GM19328 (cell line): ENCODE results near the gene ZBTB20.

Source experiments
- ATAC-seq: cut with Tn5 transposase; IDR thresholded peaks from one replicate; pipeline ENCODE4 v1.9.1; 2021; ENCODE audit warnings: mild to moderate bottlenecking, moderate library complexity; ENCODE audit not compliant: unreplicated experiment

ZBTB20 gene

DNA sequence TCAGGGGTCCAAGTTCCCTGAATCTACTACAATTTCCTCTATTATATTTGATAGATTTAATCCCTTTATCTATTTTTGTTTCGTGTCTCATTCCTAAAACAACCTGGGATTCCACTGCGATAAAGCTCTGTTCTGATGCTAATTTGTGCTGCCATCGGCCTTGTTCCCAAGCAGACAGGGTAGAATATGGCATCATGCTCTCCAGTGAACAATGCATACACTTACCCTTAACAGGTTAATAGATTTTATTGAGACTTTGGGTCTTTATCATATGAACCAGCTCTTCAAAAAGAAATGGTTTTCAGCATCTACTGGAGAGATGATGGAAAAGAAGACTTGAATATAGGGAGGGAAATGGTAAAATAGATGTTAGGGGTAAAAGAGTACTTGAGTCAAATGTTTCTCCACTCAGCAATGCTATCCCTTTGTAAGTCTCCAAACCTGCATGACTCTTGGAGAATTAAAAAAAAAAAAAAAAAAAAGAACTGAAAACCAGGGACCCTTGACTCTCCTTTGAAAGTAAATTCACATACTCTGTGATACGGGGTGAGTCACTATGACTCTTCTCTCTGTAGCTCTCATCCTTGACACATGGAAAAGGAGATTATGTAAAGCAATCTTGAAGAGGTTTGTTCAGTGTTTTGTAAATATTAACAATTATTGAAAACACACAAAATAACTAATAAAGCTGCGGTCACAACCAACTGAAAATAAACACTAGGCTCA lies 268.8 kb downstream of the ZBTB20 start:
- ATAC-seq, result no peak

- no peak for ATAC-seq
Measured at GRCh38 chr3:114877378-114878113, 269.5 kb downstream of the ZBTB20 start.

- no peak for ATAC-seq
Measured at GRCh38 chr3:114874522-114874971, 272.5 kb downstream of the ZBTB20 start.

GRCh38 chr3:114873591-114873990 lies 273.5 kb downstream of the ZBTB20 start:
- no peak for ATAC-seq

DNA sequence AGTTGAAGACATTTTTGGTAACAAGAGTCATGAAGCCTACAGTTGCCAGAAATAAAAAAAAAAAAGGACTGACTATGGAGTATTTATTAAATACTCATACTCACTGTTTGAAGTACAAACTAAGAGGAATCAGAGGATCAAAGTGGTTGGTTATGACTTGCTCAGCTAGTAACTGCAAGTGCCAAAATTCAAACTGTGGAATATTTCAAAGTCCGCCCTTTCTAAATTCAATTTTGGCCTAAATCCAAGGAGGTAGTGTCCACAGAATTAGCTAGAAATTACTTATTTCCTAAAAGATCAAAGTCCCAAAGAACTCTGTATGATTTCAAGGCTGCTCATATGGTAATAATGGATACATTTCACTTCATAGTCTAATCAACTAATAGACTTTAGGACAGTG lies 274.5 kb downstream of the ZBTB20 start:
- ATAC-seq, result no peak

DNA sequence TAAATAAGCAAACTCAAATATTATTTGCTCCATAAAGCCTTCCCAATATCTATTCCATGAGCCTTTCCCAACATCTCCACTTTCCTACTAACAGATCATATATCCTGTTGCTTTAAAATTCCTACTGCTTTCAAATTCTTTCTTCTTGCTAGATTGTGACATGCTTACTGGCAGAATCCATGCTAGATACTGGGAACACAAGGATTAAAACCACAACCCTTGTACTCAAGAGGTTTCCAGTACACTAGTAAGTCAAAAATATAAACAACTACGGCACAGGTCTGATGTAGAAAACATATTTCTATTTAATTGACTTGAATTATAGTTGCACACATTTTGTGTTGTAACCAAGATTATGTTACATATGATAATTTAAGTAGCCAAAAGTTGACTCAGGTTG lies 275.0 kb downstream of the ZBTB20 start:
- no peak for ATAC-seq

GRCh38 chr3:114867835-114868503 lies 279.1 kb downstream of the ZBTB20 start:
- ATAC-seq, result no peak

DNA sequence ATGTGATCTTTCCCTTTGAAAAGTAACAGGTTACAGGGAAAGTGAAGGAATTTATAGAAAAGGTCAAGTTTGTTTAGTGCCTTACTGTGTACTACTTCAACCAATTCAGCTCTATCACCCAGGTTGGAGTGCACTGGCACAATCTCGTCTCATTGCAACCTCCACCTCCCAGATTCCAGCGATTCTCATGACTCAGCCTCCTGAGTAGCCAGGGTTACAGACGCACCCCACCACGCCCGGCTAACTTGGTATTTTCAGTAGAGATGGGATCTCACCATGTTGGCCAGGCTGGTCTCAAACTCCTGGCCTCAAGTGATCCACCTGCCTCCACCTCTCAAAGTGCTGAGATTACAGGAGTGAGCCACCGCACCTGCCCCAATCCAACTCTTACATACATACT lies 279.7 kb downstream of the ZBTB20 start:
- no peak for ATAC-seq

DNA sequence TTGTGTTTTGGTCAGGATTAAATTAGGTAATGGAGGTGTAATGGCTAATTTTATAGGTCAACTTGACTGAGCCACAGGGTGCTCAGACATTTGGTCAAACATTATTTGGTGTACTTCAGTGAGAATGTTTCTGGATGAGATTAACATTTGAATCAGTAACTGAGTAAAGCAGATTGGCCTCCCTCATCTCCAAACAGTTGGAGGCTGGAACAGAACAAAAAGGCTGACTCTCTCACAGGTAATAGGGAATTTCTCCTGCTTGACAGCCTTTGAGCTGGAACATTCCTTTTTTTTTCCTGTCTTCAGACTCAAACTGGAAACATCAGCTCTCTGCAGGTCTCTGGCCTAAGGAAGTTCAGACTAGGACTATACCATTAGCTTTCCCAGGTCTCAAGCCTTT lies 280.7 kb downstream of the ZBTB20 start:
- no peak for ATAC-seq

GRCh38 chr3:114864970-114865369 lies 282.1 kb downstream of the ZBTB20 start:
- no peak for ATAC-seq

- no peak for ATAC-seq
Measured at GRCh38 chr3:114863848-114864247, 283.2 kb downstream of the ZBTB20 start.

DNA sequence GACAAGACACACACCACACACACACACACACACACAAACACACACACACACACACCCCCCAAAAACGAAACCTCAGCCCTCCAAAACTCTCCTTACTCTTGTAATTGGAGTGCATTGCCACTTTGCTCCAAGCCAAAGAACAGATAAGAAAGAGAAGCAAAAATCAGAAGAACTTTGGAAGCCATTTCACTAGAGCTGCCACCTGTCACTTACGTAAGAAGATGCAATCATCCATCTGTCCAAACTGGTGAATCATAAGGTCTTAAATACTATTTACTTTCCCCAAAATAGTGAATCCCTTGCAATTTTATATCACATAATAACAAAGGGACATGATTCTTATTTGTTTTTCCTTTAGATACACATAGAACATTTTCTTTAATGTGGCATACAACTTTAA lies 285.4 kb downstream of the ZBTB20 start:
- ATAC-seq, result no peak

GRCh38 chr3:114860531-114860930 lies 286.6 kb downstream of the ZBTB20 start:
- ATAC-seq, result no peak

DNA sequence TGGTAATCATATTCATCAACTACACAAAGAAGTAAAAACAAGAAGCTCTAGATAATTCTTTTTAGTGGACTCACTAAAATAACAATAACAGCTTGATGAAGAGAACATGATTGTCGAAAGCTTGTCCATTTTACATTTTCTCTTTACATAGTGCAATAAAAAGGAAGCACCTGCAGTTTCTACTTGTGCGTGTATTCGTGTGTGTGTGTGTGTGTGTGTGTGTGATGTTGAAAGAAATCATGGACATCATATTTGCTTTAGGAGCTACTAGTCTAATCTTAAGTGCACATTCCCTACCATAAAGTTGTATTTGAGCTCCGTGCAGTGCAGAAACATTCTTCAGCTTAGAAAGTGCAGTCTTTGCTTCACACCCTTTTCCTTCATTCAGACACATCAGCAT lies 288.8 kb downstream of the ZBTB20 start:
- no peak for ATAC-seq

DNA sequence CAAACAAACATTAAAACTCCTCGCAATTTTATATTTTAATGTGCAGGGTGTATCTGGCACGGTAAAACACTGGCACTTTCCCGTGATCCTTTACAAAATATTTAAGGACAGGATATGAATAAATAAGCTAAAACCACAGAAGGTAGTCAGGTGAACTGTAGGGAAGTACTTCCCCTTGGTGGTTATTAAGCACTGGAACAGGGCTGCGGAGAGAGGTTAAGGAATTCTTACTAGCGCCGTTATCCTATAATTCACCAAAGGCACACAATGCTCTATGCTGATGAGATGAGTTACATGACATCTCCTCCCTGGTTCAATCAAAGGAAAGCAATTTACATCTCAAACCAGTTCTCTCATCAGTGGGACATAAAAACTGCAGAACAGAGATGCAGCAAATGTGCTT lies 289.8 kb downstream of the ZBTB20 start:
- no peak for ATAC-seq

DNA sequence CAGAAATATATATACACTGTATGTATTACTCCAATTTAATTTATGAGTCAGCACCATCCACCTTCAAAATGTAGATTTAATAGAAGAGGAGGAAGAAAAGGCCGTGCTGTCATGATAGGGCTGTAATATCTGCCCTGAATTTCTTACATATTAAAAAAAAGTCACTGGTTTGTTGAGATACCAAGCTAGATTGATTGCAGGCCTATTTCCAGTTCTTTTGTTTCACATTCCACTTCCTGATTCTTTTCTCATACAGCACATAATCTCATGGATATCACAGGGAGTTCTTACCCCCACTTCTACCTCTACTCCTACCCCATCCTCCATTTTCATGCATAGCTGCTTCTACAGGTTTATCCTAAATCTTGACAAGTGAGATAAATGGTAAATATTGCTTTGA lies 290.3 kb downstream of the ZBTB20 start:
- ATAC-seq, result no peak

GRCh38 chr3:114855839-114856238 lies 291.2 kb downstream of the ZBTB20 start:
- ATAC-seq, result no peak

DNA sequence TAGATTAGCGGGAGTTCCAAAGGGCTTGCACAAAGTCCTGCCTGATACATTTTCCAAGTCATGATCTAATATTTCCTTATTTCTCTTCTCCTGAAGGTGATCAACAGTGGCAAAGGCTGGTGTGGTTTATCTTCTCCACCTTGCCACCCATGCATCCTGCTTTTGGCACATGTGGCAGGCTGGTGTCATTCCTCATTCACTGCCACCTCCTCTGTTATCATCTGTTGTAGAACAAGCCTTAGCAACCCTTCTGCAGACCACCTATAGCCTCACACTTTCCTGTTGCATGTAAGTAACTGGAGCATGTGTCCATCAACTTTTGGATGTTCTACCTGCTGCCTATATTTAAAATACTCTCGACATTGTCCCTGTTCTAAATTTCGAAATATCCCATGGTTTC lies 294.1 kb downstream of the ZBTB20 start:
- ATAC-seq, result no peak

GRCh38 chr3:114850898-114851297 lies 296.2 kb downstream of the ZBTB20 start:
- ATAC-seq, result no peak

DNA sequence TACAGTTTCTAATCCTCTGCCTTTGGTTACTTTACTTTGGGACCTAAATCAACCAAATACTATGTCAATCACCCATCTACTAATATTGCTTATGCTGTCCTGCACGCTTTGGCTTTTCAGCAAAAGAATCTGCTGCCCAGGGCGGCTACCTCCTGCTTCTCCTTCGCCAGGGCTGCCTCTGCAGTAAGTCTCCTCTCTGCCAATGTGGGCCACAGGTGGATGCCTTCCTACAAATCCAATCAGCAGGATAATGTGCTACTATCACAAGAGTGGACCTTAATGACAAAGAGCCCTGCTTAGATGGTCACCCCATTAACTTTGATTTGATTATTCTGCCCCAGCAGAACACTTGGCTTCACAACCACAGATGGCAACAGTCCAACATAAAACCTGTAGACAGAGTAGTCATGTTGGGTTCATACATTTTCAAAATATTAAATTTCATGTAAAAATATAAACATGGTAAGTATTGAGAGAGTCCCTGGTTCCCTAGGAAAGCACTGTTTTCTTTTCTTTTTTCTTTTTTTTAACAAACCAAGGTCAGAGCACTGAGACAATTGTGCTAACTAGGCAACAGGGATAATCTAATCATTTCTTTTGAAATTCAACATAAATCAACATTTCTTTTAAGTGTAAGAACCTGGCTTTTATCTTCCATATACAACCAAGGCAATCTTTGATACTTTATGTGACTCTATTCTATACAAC lies 298.3 kb downstream of the ZBTB20 start:
- ATAC-seq, result no peak

GRCh38 chr3:114848082-114848481 lies 299.0 kb downstream of the ZBTB20 start:
- no peak for ATAC-seq
